Lower leg skin (tissue), 4 donors: ENCODE data around the gene ANKRD35. TPM values are rescaled to one million over a fixed set of nuclear protein-coding genes. Genes with fewer than 3 reads are reported as not detected.

Experiments used
- DNase-seq, 2 donors: peaks; one replicate each; pipeline ENCODE4 v3.0.0-alpha.2; 2019; ENCODE audit warnings: low spot score in 2 of 2
- H3K4me3 ChIP-seq: fragments of 200-600 bp; sonication (generic); 2 replicates; pipeline ENCODE4 v1.5.1; 2017; ENCODE audit warnings: mild to moderate bottlenecking, low read depth; ENCODE audit not compliant: poor library complexity, severe bottlenecking
- POLR2A ChIP-seq, 2 donors: fragments of 450-650 bp; IDR thresholded peaks; one replicate each; pipeline ENCODE4 v1.6.1; 2016 to 2017; ENCODE audit warnings: antibody characterized with exemption in 2 of 2, mild to moderate bottlenecking in 1 of 2, moderate library complexity in 1 of 2
- WGBS, 2 donors: methylation state at CpG; one replicate each; pipeline ENCODE4 v1.1.5; 2018; 5-methylcytosine and 5-hydroxymethylcytosine counted together
- intact Hi-C: fragments of 100-400 bp; cut with DNase I; formaldehyde crosslinking; loops from one replicate; pipeline ENCODE4 v1.15.0; 2023; ENCODE audit warnings: low total_unique reads
- total RNA-seq, 4 donors: library from RNA; depleted of rRNA; stranded (reverse); fragments of >200 nt; gene quantifications; one replicate each; pipeline ENCODE4 v1.1.0, GENCODE V29; 2016
- TF ChIP-seq, protein P1 (sequence below), 3 donors: fragments of 450-650 bp; IDR thresholded peaks; one replicate each; pipeline ENCODE4 v1.5.1; 2016; ENCODE audit warnings: antibody characterized with exemption in 3 of 3, mild to moderate bottlenecking in 3 of 3, moderate library complexity in 2 of 3

The ANKRD35 gene
- total RNA-seq, 4 donors from 2014 or later, result 32.2 to 68.6 (median 48.4) TPM

DNA sequence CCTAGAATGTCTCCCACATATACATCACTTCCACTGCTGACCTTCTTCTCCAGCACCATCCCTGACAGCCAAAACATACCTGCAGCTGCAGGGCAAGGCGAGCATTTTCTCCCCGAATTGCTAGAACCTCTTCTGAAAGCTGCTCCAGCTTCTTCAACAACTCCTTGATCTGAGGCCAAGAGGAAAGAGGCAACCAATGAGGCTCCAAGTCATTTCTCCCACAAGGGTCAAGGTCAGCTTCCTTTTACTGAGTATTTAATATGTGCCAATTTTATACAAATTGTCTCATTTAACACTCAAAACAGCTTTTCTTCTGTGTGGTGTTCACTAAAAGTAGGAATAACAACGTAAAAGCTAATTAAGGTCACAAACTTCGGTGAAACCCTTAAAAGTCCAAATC, 17.4 kb downstream of the ANKRD35 start:
- WGBS, 2 donors, result 86% methylated on average over 4 of the region's 4 CpGs
- no peak overlapping the region for H3K4me3 ChIP-seq
- TF ChIP-seq POLR2A (IDR thresholded peaks at IDR 0.05), result no peak
- TF ChIP-seq, protein P1, sequence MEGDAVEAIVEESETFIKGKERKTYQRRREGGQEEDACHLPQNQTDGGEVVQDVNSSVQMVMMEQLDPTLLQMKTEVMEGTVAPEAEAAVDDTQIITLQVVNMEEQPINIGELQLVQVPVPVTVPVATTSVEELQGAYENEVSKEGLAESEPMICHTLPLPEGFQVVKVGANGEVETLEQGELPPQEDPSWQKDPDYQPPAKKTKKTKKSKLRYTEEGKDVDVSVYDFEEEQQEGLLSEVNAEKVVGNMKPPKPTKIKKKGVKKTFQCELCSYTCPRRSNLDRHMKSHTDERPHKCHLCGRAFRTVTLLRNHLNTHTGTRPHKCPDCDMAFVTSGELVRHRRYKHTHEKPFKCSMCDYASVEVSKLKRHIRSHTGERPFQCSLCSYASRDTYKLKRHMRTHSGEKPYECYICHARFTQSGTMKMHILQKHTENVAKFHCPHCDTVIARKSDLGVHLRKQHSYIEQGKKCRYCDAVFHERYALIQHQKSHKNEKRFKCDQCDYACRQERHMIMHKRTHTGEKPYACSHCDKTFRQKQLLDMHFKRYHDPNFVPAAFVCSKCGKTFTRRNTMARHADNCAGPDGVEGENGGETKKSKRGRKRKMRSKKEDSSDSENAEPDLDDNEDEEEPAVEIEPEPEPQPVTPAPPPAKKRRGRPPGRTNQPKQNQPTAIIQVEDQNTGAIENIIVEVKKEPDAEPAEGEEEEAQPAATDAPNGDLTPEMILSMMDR (IDR thresholded peaks at IDR 0.05), result no peak
- intact Hi-C loops, result no loop called here
- no peak for DNase-seq

DNA sequence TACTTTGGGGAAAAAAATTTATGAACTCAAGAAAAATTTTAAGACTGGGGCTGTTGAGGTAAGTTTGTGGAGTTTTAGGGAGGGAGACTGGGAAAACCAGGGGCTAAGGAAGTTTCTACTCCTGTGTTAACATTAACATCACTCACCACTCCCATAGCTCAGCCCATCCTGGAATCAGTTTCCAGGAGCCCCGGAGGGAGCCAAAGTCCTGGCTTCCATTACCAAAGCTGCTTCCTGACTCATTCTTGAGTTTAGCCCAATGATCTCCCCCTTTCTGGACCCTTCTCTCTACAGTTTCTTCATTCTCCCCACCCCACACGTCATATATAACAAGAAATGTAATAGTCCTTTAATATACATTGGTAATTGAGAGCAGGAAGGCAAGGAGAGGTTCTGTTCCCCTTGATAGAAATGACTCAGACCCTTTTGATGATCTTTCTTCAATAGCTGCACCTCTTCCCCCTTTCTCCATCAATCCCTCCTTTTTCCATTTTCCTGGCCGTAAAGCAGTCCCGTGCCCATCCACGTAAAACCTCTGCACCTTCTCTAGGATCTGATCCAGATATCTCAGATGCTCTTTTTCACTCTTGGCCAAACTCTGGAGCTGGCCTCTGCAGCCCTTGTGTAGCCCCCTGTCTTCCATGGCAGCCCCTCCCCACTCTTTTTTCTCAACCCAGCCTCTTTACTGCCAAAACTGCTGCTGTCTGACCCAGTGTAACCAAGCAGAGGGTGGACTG, 22.2 kb downstream of the ANKRD35 start:
- no peak for DNase-seq
- no peak overlapping the region for H3K4me3 ChIP-seq
- WGBS, 2 donors, result 66 to 67% methylated on average over 5 of the region's 5 CpGs
- intact Hi-C loops, result no loop called here
- TF ChIP-seq, protein P1 (IDR thresholded peaks at IDR 0.05), result no peak
- TF ChIP-seq POLR2A (IDR thresholded peaks at IDR 0.05), result no peak

DNA sequence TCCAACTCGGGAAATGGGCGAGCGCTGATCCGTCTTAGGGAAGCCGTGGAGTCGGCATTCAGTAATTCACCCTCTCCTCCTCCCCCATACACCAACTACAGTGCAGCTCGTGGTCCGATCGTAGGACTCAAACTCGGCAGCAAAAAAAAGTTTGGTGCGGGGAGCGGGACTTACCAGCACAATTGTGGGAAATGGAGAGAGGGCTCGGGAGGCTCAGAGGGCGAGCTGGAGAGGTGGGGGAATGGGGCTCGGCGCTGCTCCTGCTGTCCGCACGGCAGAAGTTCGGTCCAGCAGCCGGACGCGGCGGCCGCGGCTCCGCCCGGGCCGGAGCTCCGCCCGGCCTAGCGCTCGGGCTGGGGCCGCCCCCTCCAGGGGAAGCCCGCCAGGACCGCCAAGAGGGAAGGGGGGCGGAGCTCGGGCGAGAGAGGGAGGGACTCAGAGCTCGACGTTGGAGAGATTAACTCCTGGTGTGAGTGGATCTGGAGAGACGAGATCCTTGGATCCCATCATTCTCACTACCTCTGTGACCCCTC, 26.1 kb downstream of the ANKRD35 start:
- WGBS, 2 donors, result 0 to 1% methylated on average over 39 to 41 of the region's 41 CpGs
- peak; percentile 90 to 98 for DNase-seq
- no peak for TF ChIP-seq POLR2A (IDR thresholded peaks at IDR 0.05)
- TF ChIP-seq, protein P1 (IDR thresholded peaks at IDR 0.05), result no peak
- peak overlapping the region; percentile 74 for H3K4me3 ChIP-seq
- intact Hi-C loops, result no loop called here

DNA sequence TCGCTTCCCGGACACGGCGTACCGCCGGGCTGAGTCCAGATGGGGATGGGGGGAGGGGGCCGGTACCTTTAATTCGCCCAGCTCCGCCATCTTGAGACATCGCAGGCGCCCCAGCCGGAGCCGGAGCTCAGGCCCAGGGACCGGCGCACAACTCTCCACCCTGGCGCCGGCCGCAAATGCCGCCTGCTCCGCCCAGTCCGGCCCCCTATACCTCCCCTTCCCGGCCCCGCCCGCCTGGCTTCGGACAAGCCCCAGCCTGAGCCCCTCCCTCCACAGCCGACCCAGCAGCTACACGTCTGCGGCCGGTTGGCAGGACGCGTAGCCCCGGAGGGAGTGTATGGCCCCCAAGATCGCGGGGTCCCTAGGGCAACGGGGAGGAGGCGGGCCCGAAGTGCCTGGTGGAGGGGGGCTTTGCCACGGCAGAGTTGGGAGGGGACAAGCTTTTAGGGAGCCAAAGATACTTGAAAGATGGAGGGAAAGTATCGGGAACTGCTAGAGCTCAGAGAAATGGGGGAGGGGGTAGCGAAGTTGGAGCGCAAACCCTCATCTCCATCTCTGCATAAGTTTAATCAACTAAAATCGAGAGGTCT, 26.7 kb downstream of the ANKRD35 start, which contains the start of gene PIAS3:
TSS of gene PIAS3 (minus strand) at position 181 of the 590 bp plus-strand sequence. CDS start at position 90, 91 bp downstream.
- 1 to 2% methylated on average over 32 to 38 of the region's 42 CpGs for WGBS, 2 donors
- H3K4me3 ChIP-seq, result peak within 1 kb of the TSS; percentile 74
- intact Hi-C loops, result no loop called here
- DNase-seq, result peak; percentile 93 to 99
- TF ChIP-seq, protein P1 (IDR thresholded peaks at IDR 0.05), result no peak

DNA sequence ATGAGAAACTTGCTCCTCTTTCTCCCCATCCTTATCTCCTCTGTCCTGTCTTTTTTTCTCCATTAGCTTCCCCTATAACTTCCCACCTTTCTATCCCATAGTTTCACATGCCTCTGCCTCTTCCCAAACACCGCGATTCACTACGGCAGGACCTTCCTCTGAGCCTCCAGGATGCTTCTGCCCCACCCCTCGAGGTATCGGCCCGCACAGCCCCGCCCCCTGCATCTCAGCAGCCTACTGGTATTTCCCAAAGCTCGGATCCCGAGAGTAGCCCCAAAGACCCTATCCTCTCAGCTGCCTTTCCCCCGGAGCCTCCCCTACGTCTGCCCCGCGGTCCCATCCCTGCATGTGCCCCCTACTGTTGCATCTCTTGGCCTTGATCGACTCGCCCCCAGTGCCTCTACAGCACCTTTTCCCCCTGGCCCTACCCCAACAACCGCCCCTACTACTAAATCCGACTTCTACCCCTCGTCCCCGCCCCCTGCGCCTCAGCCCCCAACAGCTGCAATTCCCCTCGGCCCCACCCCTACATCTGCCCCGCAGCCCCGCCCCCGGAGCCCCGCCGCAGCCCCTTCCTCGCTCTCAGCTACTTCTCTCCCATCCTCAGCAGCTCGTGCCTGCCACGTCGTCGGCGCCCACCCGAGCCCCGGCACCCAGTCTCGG, 27.3 kb downstream of the ANKRD35 start:
- peak overlapping the region; percentile 74 for H3K4me3 ChIP-seq
- intact Hi-C loops, result no loop called here
- peak; percentile 52 to 91 for DNase-seq
- WGBS, 2 donors, result 0 to 1% methylated on average over 24 to 33 of the region's 35 CpGs
- TF ChIP-seq, protein P1 (IDR thresholded peaks at IDR 0.05), result no peak
- TF ChIP-seq POLR2A (IDR thresholded peaks at IDR 0.05), result no peak
